Bronchial smooth muscle cell (primary cell): ENCODE data around the gene ZNF571. TPM values are rescaled to one million over a fixed set of nuclear protein-coding genes. Genes with fewer than 3 reads are reported as not detected.

Source experiments
- total RNA-seq: library from RNA; depleted of rRNA; stranded (reverse); fragments of >200 nt; gene quantifications from 2 replicates; pipeline ENCODE4 v1.2.1, GENCODE V29; 2014

Gene ZNF571
- total RNA-seq: 3.3 and 5.3 TPM in 2 replicates

GRCh38 chr19:37594304-37594981 is at the start of gene ZNF571, which contains the start of gene ZNF540:
ZNF571 (minus strand) TSS chr19:37594792; CDS start chr19:37586676, 8,116 bp downstream.
ZNF540 (plus strand) TSS chr19:37594876; CDS start chr19:37598448, 3,572 bp downstream.

Other genes starting within 250 kb of the ZNF571 start
- 4.4 and 5.4 TPM in 2 replicates for gene ZNF527, start 223.7 kb downstream of the ZNF571 start, total RNA-seq
- 5.0 and 5.8 TPM in 2 replicates for gene ZNF569, start 127.3 kb downstream of the ZNF571 start, total RNA-seq
- gene ZNF570, start 125.4 kb downstream of the ZNF571 start, total RNA-seq: 8.7 and 9.9 TPM in 2 replicates
- gene ZNF793, start 87.9 kb downstream of the ZNF571 start, total RNA-seq: 1.3 and 2.7 TPM in 2 replicates
- 0.95 and 1.0 TPM in 2 replicates for gene ZNF540, start 84 bp upstream of the ZNF571 start, total RNA-seq
- gene ZFP30, start 60.7 kb upstream of the ZNF571 start, total RNA-seq: 10.9 and 18.3 TPM in 2 replicates
- gene ZNF607, start 125.0 kb upstream of the ZNF571 start, total RNA-seq: 5.2 and 7.5 TPM in 2 replicates
- 4.8 and 9.9 TPM in 2 replicates for gene ZNF573, start 184.8 kb upstream of the ZNF571 start, total RNA-seq